Prostate gland (tissue), 2 donors: ENCODE measurements around the gene DCUN1D5. TPM values are rescaled to one million over a fixed set of nuclear protein-coding genes. Genes with fewer than 3 reads are reported as not detected.

ENCODE experiments used
- DNase-seq: peaks from one replicate; pipeline ENCODE4 v3.0.0-alpha.2; 2019; ENCODE audit warnings: low spot score
- H3K27ac ChIP-seq, 2 donors: fragments of 200-600 bp; sonication (generic); 2 replicates each; pipeline ENCODE4 v1.5.1; 2017 to 2019
- H3K27me3 ChIP-seq: fragments of 200-600 bp; sonication (generic); replicated peaks from 2 replicates; pipeline ENCODE4 v1.5.1; 2019; ENCODE audit not compliant: insufficient read depth
- H3K36me3 ChIP-seq, 2 donors: fragments of 200-600 bp; sonication (generic); 1 replicate in 1 of 2; 2 replicates in 1 of 2; pipeline versions ENCODE4 v1.5.1 to v1.8.1; 2017 to 2019
- H3K4me1 ChIP-seq: fragments of 200-600 bp; sonication (generic); replicated peaks from 2 replicates; pipeline ENCODE4 v1.5.1; 2019
- H3K4me3 ChIP-seq, 2 donors: fragments of 200-600 bp; sonication (generic); 2 replicates each; pipeline ENCODE4 v1.5.1; 2017 to 2019
- H3K9me3 ChIP-seq: fragments of 200-600 bp; sonication (generic); 2 replicates; pipeline ENCODE4 v1.5.1; 2017
- POLR2A ChIP-seq: fragments of 450-650 bp; IDR thresholded peaks from one replicate; pipeline ENCODE4 v1.6.1; 2016; ENCODE audit warnings: antibody characterized with exemption, mild to moderate bottlenecking
- POLR2AphosphoS5 ChIP-seq: sonication (generic); formaldehyde crosslinking; IDR thresholded peaks from one replicate; pipeline ENCODE4 v1.6.1; 2017; ENCODE audit warnings: antibody characterized with exemption
- WGBS: methylation state at CpG from one replicate; pipeline ENCODE4 v1.1.5; 2018; 5-methylcytosine and 5-hydroxymethylcytosine counted together
- intact Hi-C: fragments of 100-400 bp; cut with DNase I; formaldehyde crosslinking; loops from one replicate; pipeline ENCODE4 v1.14.2; 2022
- total RNA-seq, 2 donors: library from RNA; depleted of rRNA; stranded (reverse); fragments of >200 nt; gene quantifications; one replicate each; pipeline ENCODE4 v1.1.0, GENCODE V29; 2016
- TF ChIP-seq, protein P1 (sequence below), 4 experiments: fragments of 200-600 bp in 2 of 4; fragments of 450-650 bp in 2 of 4; sonication (generic) in 2 of 4; IDR thresholded peaks; 1 replicate in 3 of 4; 2 replicates in 1 of 4; pipeline ENCODE4 v1.5.1; 2016 to 2019; ENCODE audit warnings: antibody characterized with exemption in 4 of 4, mild to moderate bottlenecking in 2 of 4, moderate library complexity in 2 of 4

DCUN1D5 gene
- total RNA-seq, 2 donors from 2014 or later: 38.9 to 74.8 TPM

DNA sequence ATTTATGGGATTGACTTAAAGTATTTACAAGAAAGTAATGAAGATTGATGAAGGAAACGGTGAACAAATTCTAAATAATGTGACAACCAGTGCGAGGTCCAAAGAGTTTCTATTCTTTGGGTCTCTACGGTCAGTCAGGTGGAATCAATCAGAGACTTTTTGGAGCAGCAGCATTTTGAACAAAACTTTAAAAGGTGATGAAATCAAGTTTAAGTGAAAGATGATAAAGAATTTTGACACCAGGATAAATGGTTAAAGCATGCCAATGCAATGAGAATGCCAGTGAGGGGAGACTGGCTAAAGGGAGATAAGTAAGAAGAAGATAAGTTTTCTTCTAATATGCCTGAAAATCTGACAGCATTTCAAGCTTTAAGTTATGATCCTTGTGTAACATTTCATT, 67.9 kb downstream of the DCUN1D5 start:
- no peak for DNase-seq
- H3K27me3 ChIP-seq: no peaks in the 10 kb centered on the region
- TF ChIP-seq, protein P1, sequence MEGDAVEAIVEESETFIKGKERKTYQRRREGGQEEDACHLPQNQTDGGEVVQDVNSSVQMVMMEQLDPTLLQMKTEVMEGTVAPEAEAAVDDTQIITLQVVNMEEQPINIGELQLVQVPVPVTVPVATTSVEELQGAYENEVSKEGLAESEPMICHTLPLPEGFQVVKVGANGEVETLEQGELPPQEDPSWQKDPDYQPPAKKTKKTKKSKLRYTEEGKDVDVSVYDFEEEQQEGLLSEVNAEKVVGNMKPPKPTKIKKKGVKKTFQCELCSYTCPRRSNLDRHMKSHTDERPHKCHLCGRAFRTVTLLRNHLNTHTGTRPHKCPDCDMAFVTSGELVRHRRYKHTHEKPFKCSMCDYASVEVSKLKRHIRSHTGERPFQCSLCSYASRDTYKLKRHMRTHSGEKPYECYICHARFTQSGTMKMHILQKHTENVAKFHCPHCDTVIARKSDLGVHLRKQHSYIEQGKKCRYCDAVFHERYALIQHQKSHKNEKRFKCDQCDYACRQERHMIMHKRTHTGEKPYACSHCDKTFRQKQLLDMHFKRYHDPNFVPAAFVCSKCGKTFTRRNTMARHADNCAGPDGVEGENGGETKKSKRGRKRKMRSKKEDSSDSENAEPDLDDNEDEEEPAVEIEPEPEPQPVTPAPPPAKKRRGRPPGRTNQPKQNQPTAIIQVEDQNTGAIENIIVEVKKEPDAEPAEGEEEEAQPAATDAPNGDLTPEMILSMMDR (IDR thresholded peaks at IDR 0.05): no peak
- no peak for TF ChIP-seq POLR2A
- TF ChIP-seq POLR2AphosphoS5: no peak
- no peaks in the 10 kb centered on the region for H3K9me3 ChIP-seq
- no peak overlapping the region for H3K4me3 ChIP-seq
- 22% methylated on average over 3 of the region's 3 CpGs for WGBS
- no peaks in the 10 kb centered on the region for H3K4me1 ChIP-seq
- no peaks in the 10 kb centered on the region for H3K36me3 ChIP-seq
- no peak overlapping the region for H3K27ac ChIP-seq
- intact Hi-C loops: no loop called here

DNA sequence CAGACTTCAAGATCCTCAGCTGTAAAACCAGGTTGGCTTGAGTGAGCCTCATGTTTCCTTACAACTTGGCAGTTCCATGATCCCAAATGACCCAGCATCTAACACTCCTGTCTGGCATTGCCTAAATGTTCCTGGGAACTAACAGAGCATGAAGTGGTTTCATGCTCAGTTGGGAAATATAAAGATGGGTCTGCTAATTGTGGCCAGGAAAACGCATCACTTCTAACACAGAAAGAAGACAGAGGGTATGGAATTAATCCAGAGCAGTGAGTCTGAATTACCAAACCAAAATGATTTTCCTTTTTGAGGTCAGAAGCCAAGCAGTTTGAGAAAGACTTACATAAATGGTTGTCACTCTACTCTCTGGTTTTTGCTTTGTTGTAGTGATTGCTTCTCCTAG, 75.9 kb downstream of the DCUN1D5 start:
- WGBS: 55% methylated on average over 1 of the region's 1 CpG
- no peak overlapping the region for H3K4me3 ChIP-seq
- H3K36me3 ChIP-seq: no peaks in the 10 kb centered on the region
- TF ChIP-seq POLR2AphosphoS5 (no peak), POLR2A (no peak)
- TF ChIP-seq, protein P1 (IDR thresholded peaks at IDR 0.05): no peak
- intact Hi-C loops: no loop called here
- H3K4me1 ChIP-seq: no peaks in the 10 kb centered on the region
- H3K27me3 ChIP-seq: no peaks in the 10 kb centered on the region
- no peak overlapping the region for H3K27ac ChIP-seq
- DNase-seq: no peak
- no peaks in the 10 kb centered on the region for H3K9me3 ChIP-seq

DNA sequence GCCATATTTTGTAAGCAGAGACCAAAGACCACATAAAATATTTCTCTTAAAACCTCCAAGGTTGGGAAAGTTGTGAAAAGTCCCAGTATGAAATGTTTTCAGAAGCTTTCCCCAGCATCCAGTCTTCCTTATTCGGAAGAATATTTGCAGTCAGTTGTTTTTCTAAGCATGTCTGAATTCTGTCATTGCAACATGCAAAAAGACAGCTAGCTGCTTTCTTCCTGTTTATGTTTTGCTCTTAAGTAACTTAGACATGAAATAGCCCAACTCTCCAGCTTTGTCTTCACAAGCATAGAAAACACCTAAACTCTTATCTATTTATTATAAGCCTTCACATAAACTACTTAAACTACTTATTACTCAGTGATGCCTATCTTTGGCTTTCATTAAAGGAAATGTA, 78.5 kb downstream of the DCUN1D5 start:
- intact Hi-C loops: no loop called here
- no peaks in the 10 kb centered on the region for H3K27me3 ChIP-seq
- TF ChIP-seq POLR2AphosphoS5 (no peak), POLR2A (no peak)
- TF ChIP-seq, protein P1 (IDR thresholded peaks at IDR 0.05): no peak
- no peaks in the 10 kb centered on the region for H3K36me3 ChIP-seq
- no peak overlapping the region for H3K27ac ChIP-seq
- H3K4me1 ChIP-seq: no peaks in the 10 kb centered on the region
- no peak for DNase-seq
- H3K4me3 ChIP-seq: no peak overlapping the region
- no peaks in the 10 kb centered on the region for H3K9me3 ChIP-seq
- WGBS: 78% methylated on average over 1 of the region's 1 CpG

Other genes starting within 250 kb of the DCUN1D5 start
- under 1 TPM in 1 of 2 donors, not detected in 1; 0.41 TPM for gene MMP3, start 248.6 kb downstream of the DCUN1D5 start, total RNA-seq
- gene MMP12, start 217.2 kb downstream of the DCUN1D5 start, total RNA-seq: not detected
- 1 to 10 TPM in 1 of 2 donors, not detected in 1; 3.0 TPM for gene MMP13, start 136.4 kb downstream of the DCUN1D5 start, total RNA-seq
- 10 to 100 TPM; 18.1 to 18.2 TPM for gene DYNC2H1, start 17.3 kb upstream of the DCUN1D5 start, total RNA-seq